ENCODE results near the gene CPNE4.

CPNE4 gene

DNA sequence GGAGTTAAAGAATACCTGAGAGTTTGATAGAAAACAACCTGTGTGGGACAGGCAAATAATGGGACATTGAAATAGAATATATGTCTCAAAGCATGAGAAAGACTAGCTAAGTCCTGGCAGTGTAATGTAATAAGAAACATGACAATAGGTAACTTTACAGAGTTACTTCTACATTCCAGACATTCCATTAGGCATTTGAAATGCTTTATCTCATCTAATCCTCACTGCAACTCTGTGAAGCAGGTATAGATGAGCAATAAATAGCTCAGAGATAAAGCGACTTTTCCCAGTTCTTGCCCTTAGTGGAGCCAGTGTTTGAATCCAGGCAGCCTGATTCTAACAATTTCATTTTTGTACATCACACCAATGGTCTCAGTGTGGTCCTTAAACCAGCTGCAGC is 76.8 kb downstream of the CPNE4 start:
- Histone ChIP-seq H3K4me1 (ENCODE audit: control insufficient read depth, low read length) (no peaks in the 10 kb centered on the region), H3K9me3 (ENCODE audit: control insufficient read depth, insufficient read depth, low read length) (no peaks in the 10 kb centered on the region), H4K20me1 (ENCODE audit: control insufficient read depth, insufficient read depth, low read depth, low read length) (no peaks in the 10 kb centered on the region), H3K27ac (ENCODE audit: low read depth, low read length) (no peak overlapping the region), H3K9me2 (replicated peaks; ENCODE audit: control insufficient read depth, low read length) (no peaks in the 10 kb centered on the region), H3K79me2 (ENCODE audit: control insufficient read depth, low read length) (no peaks in the 10 kb centered on the region), H3K4me2 (ENCODE audit: low read length) (no peak overlapping the region), H3K36me3 (ENCODE audit: control insufficient read depth, low read length) (no peaks in the 10 kb centered on the region), H3K27me3 (ENCODE audit: control insufficient read depth, low read length) (no peaks in the 10 kb centered on the region), H3K4me3 (ENCODE audit: low read length) (no peak overlapping the region), H3F3A (ENCODE audit: control insufficient read depth, insufficient read depth) (no peaks in the 10 kb centered on the region)
- TF ChIP-seq, protein P1, sequence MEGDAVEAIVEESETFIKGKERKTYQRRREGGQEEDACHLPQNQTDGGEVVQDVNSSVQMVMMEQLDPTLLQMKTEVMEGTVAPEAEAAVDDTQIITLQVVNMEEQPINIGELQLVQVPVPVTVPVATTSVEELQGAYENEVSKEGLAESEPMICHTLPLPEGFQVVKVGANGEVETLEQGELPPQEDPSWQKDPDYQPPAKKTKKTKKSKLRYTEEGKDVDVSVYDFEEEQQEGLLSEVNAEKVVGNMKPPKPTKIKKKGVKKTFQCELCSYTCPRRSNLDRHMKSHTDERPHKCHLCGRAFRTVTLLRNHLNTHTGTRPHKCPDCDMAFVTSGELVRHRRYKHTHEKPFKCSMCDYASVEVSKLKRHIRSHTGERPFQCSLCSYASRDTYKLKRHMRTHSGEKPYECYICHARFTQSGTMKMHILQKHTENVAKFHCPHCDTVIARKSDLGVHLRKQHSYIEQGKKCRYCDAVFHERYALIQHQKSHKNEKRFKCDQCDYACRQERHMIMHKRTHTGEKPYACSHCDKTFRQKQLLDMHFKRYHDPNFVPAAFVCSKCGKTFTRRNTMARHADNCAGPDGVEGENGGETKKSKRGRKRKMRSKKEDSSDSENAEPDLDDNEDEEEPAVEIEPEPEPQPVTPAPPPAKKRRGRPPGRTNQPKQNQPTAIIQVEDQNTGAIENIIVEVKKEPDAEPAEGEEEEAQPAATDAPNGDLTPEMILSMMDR (IDR thresholded peaks at IDR 0.05; ENCODE audit: low read depth, low read length, poor library complexity, severe bottlenecking), result no peak
- TF ChIP-seq EZH2phosphoT487 (IDR thresholded peaks at IDR 0.05; ENCODE audit: borderline replicate concordance, low read length), result no peak

DNA sequence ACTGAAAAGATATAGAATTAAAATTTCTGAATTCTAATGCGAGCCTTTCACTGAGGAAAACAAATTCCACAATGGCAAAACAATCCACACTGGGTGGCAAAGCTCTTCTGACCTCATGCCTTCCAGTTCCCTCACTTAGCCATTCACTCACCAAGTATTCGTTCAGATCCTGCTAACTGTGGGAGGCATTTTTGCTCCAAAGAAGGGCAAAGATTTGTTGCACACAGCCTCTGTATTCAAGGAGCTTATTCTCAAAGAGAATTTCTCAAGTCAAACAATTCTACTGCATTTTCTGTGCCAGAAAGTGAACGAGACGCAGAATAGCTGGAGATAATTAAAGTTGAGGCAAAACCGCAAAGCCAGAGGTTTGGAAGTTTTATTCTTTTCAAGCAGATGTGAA is 77.3 kb downstream of the CPNE4 start:
- no peaks in the 10 kb centered on the region for H3F3A ChIP-seq (ENCODE audit: control insufficient read depth, insufficient read depth)

DNA sequence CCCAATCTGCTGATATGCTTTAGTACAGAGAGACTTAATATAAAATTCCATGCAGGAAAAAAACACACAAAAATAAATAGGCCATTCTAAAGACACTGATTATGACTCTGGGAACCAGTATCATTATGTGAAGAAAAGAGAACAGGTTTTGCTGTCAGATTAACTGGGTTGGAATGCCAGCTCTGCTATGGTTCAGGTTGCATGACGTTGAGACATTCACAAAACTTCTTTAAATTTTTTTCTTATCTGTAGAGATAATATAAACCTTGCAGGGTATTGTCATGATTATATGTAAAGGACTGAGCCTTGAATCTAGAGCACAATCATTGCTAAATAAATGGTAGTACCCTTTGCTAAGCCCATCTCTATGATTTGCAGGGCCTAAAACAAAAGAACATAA is 86.0 kb downstream of the CPNE4 start:
- Histone ChIP-seq H3K4me2 (ENCODE audit: low read length) (no peak overlapping the region), H3K79me2 (ENCODE audit: control insufficient read depth, low read length) (no peaks in the 10 kb centered on the region), H3K27me3 (ENCODE audit: control insufficient read depth, low read length) (no peaks in the 10 kb centered on the region), H3F3A (ENCODE audit: control insufficient read depth, insufficient read depth) (no peaks in the 10 kb centered on the region), H3K9me2 (replicated peaks; ENCODE audit: control insufficient read depth, low read length) (no peaks in the 10 kb centered on the region), H3K4me3 (ENCODE audit: low read length) (no peak overlapping the region), H3K9me3 (ENCODE audit: control insufficient read depth, insufficient read depth, low read length) (no peaks in the 10 kb centered on the region), H3K4me1 (ENCODE audit: control insufficient read depth, low read length) (no peaks in the 10 kb centered on the region), H3K27ac (ENCODE audit: low read depth, low read length) (no peak overlapping the region), H3K36me3 (ENCODE audit: control insufficient read depth, low read length) (no peaks in the 10 kb centered on the region), H4K20me1 (ENCODE audit: control insufficient read depth, insufficient read depth, low read depth, low read length) (no peaks in the 10 kb centered on the region)
- TF ChIP-seq EZH2phosphoT487 (IDR thresholded peaks at IDR 0.05; ENCODE audit: borderline replicate concordance, low read length), result no peak
- TF ChIP-seq, protein P1 (IDR thresholded peaks at IDR 0.05; ENCODE audit: low read depth, low read length, poor library complexity, severe bottlenecking), result no peak

More for the DNA sequence above, 77.3 kb downstream of the CPNE4 start:
- Histone ChIP-seq H3K4me2 (ENCODE audit: low read length) (no peak overlapping the region), H3K9me2 (replicated peaks; ENCODE audit: control insufficient read depth, low read length) (no peaks in the 10 kb centered on the region), H3K79me2 (ENCODE audit: control insufficient read depth, low read length) (no peaks in the 10 kb centered on the region), H3K4me1 (ENCODE audit: control insufficient read depth, low read length) (no peaks in the 10 kb centered on the region), H4K20me1 (ENCODE audit: control insufficient read depth, insufficient read depth, low read depth, low read length) (no peaks in the 10 kb centered on the region), H3K4me3 (ENCODE audit: low read length) (no peak overlapping the region), H3K27ac (ENCODE audit: low read depth, low read length) (no peak overlapping the region), H3K9me3 (ENCODE audit: control insufficient read depth, insufficient read depth, low read length) (no peaks in the 10 kb centered on the region), H3K36me3 (ENCODE audit: control insufficient read depth, low read length) (no peaks in the 10 kb centered on the region), H3K27me3 (ENCODE audit: control insufficient read depth, low read length) (no peaks in the 10 kb centered on the region)
- no peak for TF ChIP-seq EZH2phosphoT487 (IDR thresholded peaks at IDR 0.05; ENCODE audit: borderline replicate concordance, low read length)
- TF ChIP-seq, protein P1 (IDR thresholded peaks at IDR 0.05; ENCODE audit: low read depth, low read length, poor library complexity, severe bottlenecking), result no peak

DNA sequence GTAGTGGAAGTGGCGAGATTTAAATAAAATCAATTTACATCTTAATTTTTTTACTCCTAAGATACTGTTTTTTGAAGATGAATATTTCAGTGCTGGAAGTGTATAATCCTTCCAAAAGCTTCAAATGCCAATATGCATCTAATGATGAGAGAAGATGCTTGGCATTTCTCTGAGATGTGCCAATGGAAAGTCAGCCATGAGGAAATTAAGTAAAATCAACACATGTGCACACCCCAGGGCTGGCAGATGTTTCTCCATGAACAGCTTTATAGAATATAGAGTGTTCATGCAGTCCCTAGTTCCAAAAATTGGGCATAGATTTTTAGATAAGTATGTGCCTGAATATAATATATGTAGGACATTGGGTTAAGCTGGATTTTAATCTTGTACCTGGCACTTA is 90.1 kb downstream of the CPNE4 start:
- Histone ChIP-seq H4K20me1 (ENCODE audit: control insufficient read depth, insufficient read depth, low read depth, low read length) (no peaks in the 10 kb centered on the region), H3K36me3 (ENCODE audit: control insufficient read depth, low read length) (no peaks in the 10 kb centered on the region), H3K9me3 (ENCODE audit: control insufficient read depth, insufficient read depth, low read length) (no peaks in the 10 kb centered on the region), H3K79me2 (ENCODE audit: control insufficient read depth, low read length) (no peaks in the 10 kb centered on the region), H3K4me3 (ENCODE audit: low read length) (no peak overlapping the region), H3K9me2 (replicated peaks; ENCODE audit: control insufficient read depth, low read length) (no peaks in the 10 kb centered on the region), H3K27ac (ENCODE audit: low read depth, low read length) (no peak overlapping the region), H3K27me3 (ENCODE audit: control insufficient read depth, low read length) (no peaks in the 10 kb centered on the region), H3K4me2 (ENCODE audit: low read length) (no peak overlapping the region), H3K4me1 (ENCODE audit: control insufficient read depth, low read length) (no peaks in the 10 kb centered on the region), H3F3A (ENCODE audit: control insufficient read depth, insufficient read depth) (no peaks in the 10 kb centered on the region)
- no peak for TF ChIP-seq EZH2phosphoT487 (IDR thresholded peaks at IDR 0.05; ENCODE audit: borderline replicate concordance, low read length)
- TF ChIP-seq, protein P1 (IDR thresholded peaks at IDR 0.05; ENCODE audit: low read depth, low read length, poor library complexity, severe bottlenecking), result no peak

Data from DOHH2 (cell line).